Measurements from ENCODE around the gene MEOX2. TPM values are rescaled to one million over a fixed set of nuclear protein-coding genes. Genes with fewer than 3 reads are reported as not detected.

Gene MEOX2
- total RNA-seq, 6 experiments from 2014 or later = not detected

- H3K4me3 Mint-ChIP-seq = no peak overlapping the region
- H3K9me3 Mint-ChIP-seq = no peaks in the 10 kb centered on the region
- peaks cover 22% of the 10 kb centered on the region for H3K27me3 Mint-ChIP-seq (ENCODE audit: insufficient read depth)
- H3K27ac Mint-ChIP-seq = no peak overlapping the region
- peaks cover 9% of the 10 kb centered on the region for H3K4me1 Mint-ChIP-seq (ENCODE audit: low read depth)
- no peaks in the 10 kb centered on the region for H3K36me3 Mint-ChIP-seq (ENCODE audit: low read depth)
- no peak for DNase-seq
- no peak for TF ChIP-seq CTCF (IDR thresholded peaks at IDR 0.05)
Measured at GRCh38 chr7:15681186-15681585, 5.3 kb downstream of the MEOX2 start.

GRCh38 chr7:15680446-15680845, 6.0 kb downstream of the MEOX2 start:
- Mint-ChIP-seq H3K27me3 (ENCODE audit: insufficient read depth) (peaks cover 14% of the 10 kb centered on the region; the same call in 1 of the 2 replicates), H3K9me3 (no peaks in the 10 kb centered on the region), H3K4me3 (no peak overlapping the region), H3K4me1 (ENCODE audit: low read depth) (peaks cover 2% of the 10 kb centered on the region), H3K36me3 (ENCODE audit: low read depth) (no peaks in the 10 kb centered on the region), H3K27ac (no peak overlapping the region)
- TF ChIP-seq CTCF (IDR thresholded peaks at IDR 0.05) = no peak
- DNase-seq = no peak

GRCh38 chr7:15679306-15679705, 7.2 kb downstream of the MEOX2 start:
- Mint-ChIP-seq H3K4me3 (no peak overlapping the region), H3K36me3 (ENCODE audit: low read depth) (no peaks in the 10 kb centered on the region), H3K27ac (no peak overlapping the region), H3K27me3 (ENCODE audit: insufficient read depth) (peaks cover 7% of the 10 kb centered on the region; the same call in 1 of the 2 replicates), H3K4me1 (ENCODE audit: low read depth) (no peaks in the 10 kb centered on the region), H3K9me3 (no peaks in the 10 kb centered on the region)
- DNase-seq = no peak
- TF ChIP-seq CTCF (IDR thresholded peaks at IDR 0.05) = no peak

GRCh38 chr7:15678653-15679052, 7.8 kb downstream of the MEOX2 start:
- Mint-ChIP-seq H3K4me1 (ENCODE audit: low read depth) (no peaks in the 10 kb centered on the region), H3K9me3 (no peaks in the 10 kb centered on the region), H3K4me3 (no peak overlapping the region), H3K27ac (no peak overlapping the region), H3K36me3 (ENCODE audit: low read depth) (no peaks in the 10 kb centered on the region), H3K27me3 (ENCODE audit: insufficient read depth) (peaks cover 3% of the 10 kb centered on the region; the same call in 1 of the 2 replicates)
- TF ChIP-seq CTCF (IDR thresholded peaks at IDR 0.05) = no peak
- DNase-seq = no peak

- no peak overlapping the region for H3K27ac Mint-ChIP-seq
- TF ChIP-seq CTCF (IDR thresholded peaks at IDR 0.05) = no peak
- no peaks in the 10 kb centered on the region for H3K9me3 Mint-ChIP-seq
- H3K4me1 Mint-ChIP-seq (ENCODE audit: low read depth) = no peaks in the 10 kb centered on the region
- H3K27me3 Mint-ChIP-seq (ENCODE audit: insufficient read depth) = peaks cover 3% of the 10 kb centered on the region; the same call in 1 of the 2 replicates
- H3K4me3 Mint-ChIP-seq = no peak overlapping the region
- DNase-seq = no peak
- no peaks in the 10 kb centered on the region for H3K36me3 Mint-ChIP-seq (ENCODE audit: low read depth)
Measured at GRCh38 chr7:15675379-15675778, 11.1 kb downstream of the MEOX2 start.

- Mint-ChIP-seq H3K4me1 (ENCODE audit: low read depth) (no peaks in the 10 kb centered on the region), H3K27me3 (ENCODE audit: insufficient read depth) (peaks cover 3% of the 10 kb centered on the region; the same call in 1 of the 2 replicates), H3K36me3 (ENCODE audit: low read depth) (no peaks in the 10 kb centered on the region), H3K9me3 (no peaks in the 10 kb centered on the region), H3K27ac (no peak overlapping the region), H3K4me3 (no peak overlapping the region)
- TF ChIP-seq CTCF (IDR thresholded peaks at IDR 0.05) = no peak
- DNase-seq = no peak
Measured at GRCh38 chr7:15674586-15674985, 11.9 kb downstream of the MEOX2 start.

Data from HFFc6 (cell line).